ENCODE measurements around the gene HOXC10.

HOXC10 gene

DNA sequence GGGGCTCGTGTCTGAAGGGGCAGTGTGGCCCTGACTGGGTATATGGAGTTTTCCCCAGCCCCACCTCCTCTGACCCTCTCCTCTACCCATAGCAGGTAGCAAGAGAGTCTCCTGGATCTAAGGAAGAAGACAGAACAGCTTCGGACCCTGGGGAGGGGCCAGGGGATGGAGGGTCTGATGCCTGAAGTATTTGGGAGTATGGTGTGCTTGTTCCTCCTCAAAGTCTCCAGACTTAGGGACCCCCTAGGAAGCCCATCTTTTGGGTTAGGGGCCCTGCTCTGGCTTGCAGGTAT, 23.3 kb downstream of the HOXC10 start:
- Histone ChIP-seq H3K23ac (ENCODE audit: low read length) (no peak overlapping the region), H3K36me3 (ENCODE audit: control insufficient read depth in 1 of 2, insufficient read depth in 2 of 2, low read length in 2 of 2) (no peaks in the 10 kb centered on the region), H2BK120ac (ENCODE audit: insufficient read depth, low read length, poor library complexity) (no peak overlapping the region), H3K18ac (ENCODE audit: low read length) (no peak overlapping the region), H3K79me1 (ENCODE audit: low read length) (no peaks in the 10 kb centered on the region), H3K4me2 (ENCODE audit: low read length) (no peak overlapping the region), H4K12ac (ENCODE audit: low read depth, low read length) (no peak overlapping the region), H2BK12ac (ENCODE audit: low read length) (no peak overlapping the region), H3K9me3 (ENCODE audit: insufficient read depth, low read depth, low read length) (peaks cover 8% of the 10 kb centered on the region), H3K14ac (ENCODE audit: low read length) (no peak overlapping the region), H3K27ac (ENCODE audit: low read depth, low read length) (no peak overlapping the region), H3K4me3 (ENCODE audit: low read depth, low read length) (no peak overlapping the region), H3K9ac (ENCODE audit: low read length) (no peak overlapping the region), H4K8ac (ENCODE audit: low read depth, low read length) (no peak overlapping the region), H2BK5ac (ENCODE audit: low read depth, low read length, poor library complexity) (no peak overlapping the region), H3K4ac (ENCODE audit: low read depth, low read length) (no peak overlapping the region), H4K91ac (ENCODE audit: low read depth, low read length) (no peak overlapping the region), H3K4me1 (ENCODE audit: control insufficient read depth in 1 of 2, insufficient read depth in 2 of 2, low read length in 2 of 2) (no peaks in the 10 kb centered on the region), H3K27me3 (ENCODE audit: insufficient read depth, low read length) (peaks cover 82% of the 10 kb centered on the region), H2AFZ (ENCODE audit: insufficient read depth, low read length, poor library complexity) (no peak overlapping the region), H3K79me2 (ENCODE audit: control insufficient read depth, insufficient read depth, low read length, poor library complexity) (no peaks in the 10 kb centered on the region), H2AK5ac (ENCODE audit: low read length) (no peak overlapping the region)
- no CpG with 5 or more reads among the region's 2 CpGs for WGBS (ENCODE audit: extremely low coverage, insufficient coverage, insufficient read length)
- no peak for DNase-seq

DNA sequence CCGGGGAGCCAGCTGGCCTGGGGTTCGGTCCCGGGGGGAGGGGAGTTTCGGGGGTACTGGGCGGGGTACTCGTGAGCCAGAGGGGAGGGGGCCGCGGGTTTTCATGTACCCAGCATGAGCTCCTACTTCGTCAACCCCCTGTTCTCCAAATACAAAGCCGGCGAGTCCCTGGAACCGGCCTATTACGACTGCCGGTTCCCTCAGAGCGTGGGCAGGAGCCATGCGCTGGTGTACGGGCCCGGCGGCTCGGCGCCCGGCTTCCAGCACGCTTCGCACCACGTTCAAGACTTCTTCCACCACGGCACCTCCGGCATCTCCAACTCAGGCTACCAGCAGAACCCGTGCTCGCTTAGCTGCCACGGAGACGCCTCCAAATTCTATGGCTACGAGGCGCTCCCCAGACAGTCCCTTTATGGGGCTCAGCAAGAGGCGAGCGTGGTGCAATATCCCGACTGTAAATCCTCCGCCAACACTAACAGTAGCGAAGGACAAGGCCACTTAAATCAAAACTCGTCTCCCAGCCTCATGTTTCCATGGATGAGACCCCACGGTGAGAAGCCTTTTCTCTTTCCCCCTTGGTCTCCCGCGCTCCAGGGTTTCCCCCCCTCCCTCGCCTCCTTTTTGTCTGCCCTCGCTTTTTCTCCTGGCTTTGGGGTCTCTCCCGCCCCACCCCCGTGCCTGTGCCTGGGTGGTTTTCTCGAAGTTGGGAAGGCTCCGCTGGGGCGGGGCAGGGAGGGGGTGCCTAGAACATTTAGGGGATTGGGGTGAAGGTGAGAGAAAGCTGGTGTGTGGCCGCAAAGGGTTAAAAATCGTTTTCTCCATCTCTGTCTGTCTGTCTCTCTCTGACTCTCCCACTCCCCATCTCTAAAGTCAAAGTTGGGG, 24.5 kb downstream of the HOXC10 start:
- Histone ChIP-seq H3K4me1 (ENCODE audit: control insufficient read depth in 1 of 2, insufficient read depth in 2 of 2, low read length in 2 of 2) (no peaks in the 10 kb centered on the region), H4K91ac (ENCODE audit: low read depth, low read length) (no peak overlapping the region), H3K36me3 (ENCODE audit: control insufficient read depth in 1 of 2, insufficient read depth in 2 of 2, low read length in 2 of 2) (no peaks in the 10 kb centered on the region), H4K8ac (ENCODE audit: low read depth, low read length) (no peak overlapping the region), H3K79me2 (ENCODE audit: control insufficient read depth, insufficient read depth, low read length, poor library complexity) (no peaks in the 10 kb centered on the region), H2AK5ac (ENCODE audit: low read length) (no peak overlapping the region), H3K4ac (ENCODE audit: low read depth, low read length) (no peak overlapping the region), H3K23ac (ENCODE audit: low read length) (no peak overlapping the region), H2BK5ac (ENCODE audit: low read depth, low read length, poor library complexity) (no peak overlapping the region), H3K27ac (ENCODE audit: low read depth, low read length) (no peak overlapping the region), H4K12ac (ENCODE audit: low read depth, low read length) (no peak overlapping the region), H3K79me1 (ENCODE audit: low read length) (no peaks in the 10 kb centered on the region), H3K27me3 (ENCODE audit: insufficient read depth, low read length) (peaks cover 82% of the 10 kb centered on the region), H3K18ac (ENCODE audit: low read length) (no peak overlapping the region), H2AFZ (ENCODE audit: insufficient read depth, low read length, poor library complexity) (no peak overlapping the region), H2BK12ac (ENCODE audit: low read length) (no peak overlapping the region), H2BK120ac (ENCODE audit: insufficient read depth, low read length, poor library complexity) (no peak overlapping the region), H3K9me3 (ENCODE audit: insufficient read depth, low read depth, low read length) (peaks cover 12% of the 10 kb centered on the region), H3K9ac (ENCODE audit: low read length) (no peak overlapping the region), H3K14ac (ENCODE audit: low read length) (no peak overlapping the region), H3K4me3 (ENCODE audit: low read depth, low read length) (no peak overlapping the region), H3K4me2 (ENCODE audit: low read length) (peak overlapping the region; percentile 27)
- DNase-seq, result peak in 1 of 2 donors; percentile 29
- no CpG with 5 or more reads among the region's 51 CpGs for WGBS (ENCODE audit: extremely low coverage, insufficient coverage, insufficient read length)

DNA sequence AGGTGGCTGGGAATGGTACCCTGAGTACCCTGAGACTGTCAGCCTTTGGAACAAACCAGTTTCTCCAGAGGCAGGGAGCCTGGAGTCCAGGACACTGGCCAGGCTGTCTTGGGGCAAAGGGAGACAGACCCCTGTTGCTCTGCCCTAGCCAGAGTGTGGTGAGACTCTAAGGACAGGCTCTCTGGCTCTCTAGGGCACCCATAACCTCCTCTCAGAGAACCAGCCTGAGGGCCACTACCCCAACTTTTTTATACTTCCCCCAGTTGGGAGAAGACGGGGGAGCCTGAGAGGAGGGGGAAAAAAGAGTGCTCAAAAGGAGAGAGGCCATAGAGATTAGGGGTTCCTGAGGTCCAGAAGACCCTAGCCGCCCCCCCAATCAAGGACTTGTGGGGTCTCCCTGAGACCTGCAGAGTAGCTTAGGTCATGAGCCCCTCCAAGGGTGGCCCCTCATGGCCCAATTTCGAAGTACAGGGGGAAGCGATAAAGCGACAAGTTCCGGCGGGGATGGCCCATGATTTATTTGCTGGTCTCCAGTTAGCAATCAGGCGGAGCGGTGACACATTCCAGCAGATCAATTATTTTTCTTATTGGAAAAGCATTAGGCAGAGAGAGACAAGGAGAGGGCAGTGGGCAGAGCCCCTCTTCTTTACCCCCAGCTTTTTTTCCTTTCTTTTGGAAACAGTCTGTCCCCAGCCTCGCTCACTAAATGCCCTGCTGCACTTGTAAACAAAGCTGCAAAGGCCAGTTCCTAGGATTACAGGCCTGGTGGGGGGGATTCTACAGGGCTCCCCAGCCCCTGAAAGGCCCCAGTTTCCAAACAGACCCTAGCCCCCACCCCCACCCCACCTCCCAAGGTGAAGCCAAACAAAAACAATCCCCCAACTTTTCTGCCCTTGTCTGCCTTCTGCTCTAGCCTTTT, 25.4 kb downstream of the HOXC10 start:
- H3K4me1 ChIP-seq (ENCODE audit: control insufficient read depth in 1 of 2, insufficient read depth in 2 of 2, low read length in 2 of 2), result no peaks in the 10 kb centered on the region
- no peak overlapping the region for H3K4ac ChIP-seq (ENCODE audit: low read depth, low read length)
- H3K27ac ChIP-seq (ENCODE audit: low read depth, low read length), result no peak overlapping the region
- peaks cover 82% of the 10 kb centered on the region for H3K27me3 ChIP-seq (ENCODE audit: insufficient read depth, low read length)
- H3K79me2 ChIP-seq (ENCODE audit: control insufficient read depth, insufficient read depth, low read length, poor library complexity), result no peaks in the 10 kb centered on the region
- WGBS (ENCODE audit: extremely low coverage, insufficient coverage, insufficient read length), result no CpG with 5 or more reads among the region's 10 CpGs
- no peak overlapping the region for H4K12ac ChIP-seq (ENCODE audit: low read depth, low read length)
- no peak overlapping the region for H2BK12ac ChIP-seq (ENCODE audit: low read length)
- no peak overlapping the region for H2AK5ac ChIP-seq (ENCODE audit: low read length)
- no peak overlapping the region for H2AFZ ChIP-seq (ENCODE audit: insufficient read depth, low read length, poor library complexity)
- no peaks in the 10 kb centered on the region for H3K79me1 ChIP-seq (ENCODE audit: low read length)
- H3K18ac ChIP-seq (ENCODE audit: low read length), result no peak overlapping the region
- H2BK5ac ChIP-seq (ENCODE audit: low read depth, low read length, poor library complexity), result no peak overlapping the region
- no peak overlapping the region for H3K4me2 ChIP-seq (ENCODE audit: low read length)
- H3K14ac ChIP-seq (ENCODE audit: low read length), result no peak overlapping the region
- H3K9me3 ChIP-seq (ENCODE audit: insufficient read depth, low read depth, low read length), result peaks cover 12% of the 10 kb centered on the region
- no peaks in the 10 kb centered on the region for H3K36me3 ChIP-seq (ENCODE audit: control insufficient read depth in 1 of 2, insufficient read depth in 2 of 2, low read length in 2 of 2)
- no peak overlapping the region for H3K9ac ChIP-seq (ENCODE audit: low read length)
- no peak overlapping the region for H2BK120ac ChIP-seq (ENCODE audit: insufficient read depth, low read length, poor library complexity)
- H3K4me3 ChIP-seq (ENCODE audit: low read depth, low read length), result no peak overlapping the region
- H3K23ac ChIP-seq (ENCODE audit: low read length), result no peak overlapping the region
- H4K91ac ChIP-seq (ENCODE audit: low read depth, low read length), result no peak overlapping the region
- H4K8ac ChIP-seq (ENCODE audit: low read depth, low read length), result no peak overlapping the region
- no peak for DNase-seq

DNA sequence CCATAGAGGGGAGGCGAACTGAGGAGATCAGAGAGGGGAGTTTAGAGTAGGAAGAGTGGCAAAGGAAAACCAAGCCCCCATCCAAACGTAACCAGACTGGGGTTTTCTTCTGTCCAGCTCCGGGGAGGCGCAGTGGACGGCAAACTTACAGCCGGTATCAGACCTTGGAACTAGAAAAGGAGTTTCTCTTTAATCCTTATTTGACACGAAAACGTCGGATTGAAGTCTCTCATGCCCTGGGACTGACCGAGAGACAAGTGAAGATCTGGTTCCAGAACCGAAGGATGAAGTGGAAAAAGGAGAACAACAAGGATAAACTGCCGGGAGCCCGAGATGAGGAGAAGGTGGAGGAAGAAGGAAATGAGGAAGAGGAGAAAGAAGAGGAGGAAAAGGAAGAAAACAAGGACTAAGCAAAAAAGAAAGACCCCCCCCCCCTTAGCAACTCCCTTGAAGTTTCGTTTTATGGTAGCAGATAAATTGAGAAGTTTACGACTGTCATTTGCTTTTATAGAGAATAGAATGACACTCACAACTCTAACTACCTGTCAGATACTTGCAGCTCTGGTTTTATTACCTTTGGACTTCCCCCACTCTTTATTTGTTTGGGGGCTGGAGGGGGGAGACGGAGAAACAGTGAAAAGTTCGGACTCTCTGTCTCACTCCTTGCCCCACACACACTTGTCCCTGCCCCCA, 26.2 kb downstream of the HOXC10 start:
- no peak overlapping the region for H3K27ac ChIP-seq (ENCODE audit: low read depth, low read length)
- H2BK12ac ChIP-seq (ENCODE audit: low read length), result no peak overlapping the region
- no peak overlapping the region for H3K4ac ChIP-seq (ENCODE audit: low read depth, low read length)
- H4K8ac ChIP-seq (ENCODE audit: low read depth, low read length), result no peak overlapping the region
- H2AK5ac ChIP-seq (ENCODE audit: low read length), result no peak overlapping the region
- no peak overlapping the region for H3K9ac ChIP-seq (ENCODE audit: low read length)
- no peaks in the 10 kb centered on the region for H3K36me3 ChIP-seq (ENCODE audit: control insufficient read depth in 1 of 2, insufficient read depth in 2 of 2, low read length in 2 of 2)
- peaks cover 12% of the 10 kb centered on the region for H3K9me3 ChIP-seq (ENCODE audit: insufficient read depth, low read depth, low read length)
- H3K27me3 ChIP-seq (ENCODE audit: insufficient read depth, low read length), result peaks cover 84% of the 10 kb centered on the region
- no peak overlapping the region for H2AFZ ChIP-seq (ENCODE audit: insufficient read depth, low read length, poor library complexity)
- no peak overlapping the region for H4K91ac ChIP-seq (ENCODE audit: low read depth, low read length)
- H2BK5ac ChIP-seq (ENCODE audit: low read depth, low read length, poor library complexity), result no peak overlapping the region
- WGBS (ENCODE audit: extremely low coverage, insufficient coverage, insufficient read length), result no CpG with 5 or more reads among the region's 17 CpGs
- H2BK120ac ChIP-seq (ENCODE audit: insufficient read depth, low read length, poor library complexity), result no peak overlapping the region
- no peaks in the 10 kb centered on the region for H3K79me1 ChIP-seq (ENCODE audit: low read length)
- no peaks in the 10 kb centered on the region for H3K79me2 ChIP-seq (ENCODE audit: control insufficient read depth, insufficient read depth, low read length, poor library complexity)
- DNase-seq, result no peak
- H3K23ac ChIP-seq (ENCODE audit: low read length), result no peak overlapping the region
- H3K14ac ChIP-seq (ENCODE audit: low read length), result no peak overlapping the region
- no peaks in the 10 kb centered on the region for H3K4me1 ChIP-seq (ENCODE audit: control insufficient read depth in 1 of 2, insufficient read depth in 2 of 2, low read length in 2 of 2)
- H3K4me3 ChIP-seq (ENCODE audit: low read depth, low read length), result no peak overlapping the region
- H3K18ac ChIP-seq (ENCODE audit: low read length), result no peak overlapping the region
- H4K12ac ChIP-seq (ENCODE audit: low read depth, low read length), result no peak overlapping the region
- H3K4me2 ChIP-seq (ENCODE audit: low read length), result no peak overlapping the region

All from trophoblast cell (in vitro differentiated cells and primary cell).